Activated gamma-delta T cell treated with Interleukin-2 at 50 U/mL for 16 hours (primary cell): ENCODE data around the gene ACOT9.
A peak's percentile ranks its signal among the peaks of the same experiment; 100 is the strongest.
"Not testable (repeated sequence)": the region's sequence is repeated elsewhere in the genome, so short reads cannot be mapped to it uniquely, and the experiment has no call there.

ENCODE experiments used
- DNase-seq: peaks from one replicate; pipeline ENCODE4 v3.0.0-alpha.2; 2020

Gene ACOT9

DNA sequence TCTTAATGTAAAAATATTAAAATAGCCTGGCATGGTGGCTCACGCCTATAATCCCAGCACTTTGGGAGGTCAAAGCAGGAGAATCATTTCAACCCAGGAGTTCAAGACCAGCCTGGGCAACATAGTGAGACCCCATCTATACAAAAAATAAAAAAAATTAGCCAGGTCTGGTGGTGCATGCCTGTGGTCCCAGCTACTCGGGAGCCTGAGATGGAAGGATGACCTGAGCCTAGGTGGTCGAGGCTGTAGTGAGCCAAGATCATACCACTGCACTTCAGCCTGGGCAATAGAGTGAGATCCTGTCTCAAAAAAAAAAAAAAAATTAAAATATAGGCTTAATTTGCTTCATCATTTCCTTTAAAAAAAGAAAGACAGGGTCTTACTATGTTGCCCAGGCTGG lies 66.6 kb downstream of the ACOT9 start:
- DNase-seq = not testable (repeated sequence)

GRCh38 chrX:23673108-23673507 lies 70.0 kb downstream of the ACOT9 start:
- no peak for DNase-seq

- DNase-seq = no peak
Observed at GRCh38 chrX:23670528-23670927, 72.5 kb downstream of the ACOT9 start.

DNA sequence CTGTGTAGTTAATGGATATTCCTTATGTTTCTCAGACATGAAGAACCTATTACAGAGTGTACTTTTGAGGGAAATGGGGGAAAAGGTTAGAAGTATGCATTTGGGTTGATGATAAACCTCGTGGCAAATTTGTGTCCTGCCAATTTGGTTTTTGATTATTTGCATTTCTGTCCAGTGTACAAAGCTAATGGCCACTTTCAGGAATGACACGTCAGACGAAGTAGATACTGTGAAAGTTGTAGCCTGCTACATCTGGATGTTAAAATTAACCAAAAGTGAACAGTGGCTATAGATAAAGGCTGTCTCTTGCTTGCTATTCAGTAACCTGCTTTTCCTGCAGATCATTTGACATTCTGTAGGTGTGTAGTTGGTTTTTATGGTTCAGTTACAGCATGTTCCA lies 74.7 kb downstream of the ACOT9 start:
- no peak for DNase-seq

- peak; percentile 61 for DNase-seq
Observed at GRCh38 chrX:23667239-23668177, 75.6 kb downstream of the ACOT9 start, which contains the start of gene PRDX4. PRDX4 (plus strand) TSS chrX:23667493; CDS start chrX:23667571, 78 bp downstream.

DNA sequence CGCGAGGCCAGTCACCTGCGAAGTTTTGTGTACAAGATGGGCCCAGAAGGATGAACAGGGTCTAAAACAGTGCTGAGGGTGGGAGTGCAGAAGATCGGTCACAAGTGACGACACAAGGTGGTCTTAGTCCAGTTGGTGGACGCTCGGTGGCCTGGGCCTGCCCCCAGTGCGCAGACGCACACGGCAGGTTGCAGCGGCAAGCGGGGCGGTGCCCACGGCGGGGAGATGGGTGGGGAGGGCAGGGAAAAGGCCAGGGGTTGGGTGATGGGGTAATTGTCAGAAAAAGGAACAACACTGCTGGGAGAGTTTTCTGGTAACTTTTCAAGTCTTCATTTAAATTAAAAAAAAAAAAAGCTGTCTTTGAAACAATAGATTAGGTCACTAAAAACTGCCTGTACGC lies 76.8 kb downstream of the ACOT9 start:
- no peak for DNase-seq

DNA sequence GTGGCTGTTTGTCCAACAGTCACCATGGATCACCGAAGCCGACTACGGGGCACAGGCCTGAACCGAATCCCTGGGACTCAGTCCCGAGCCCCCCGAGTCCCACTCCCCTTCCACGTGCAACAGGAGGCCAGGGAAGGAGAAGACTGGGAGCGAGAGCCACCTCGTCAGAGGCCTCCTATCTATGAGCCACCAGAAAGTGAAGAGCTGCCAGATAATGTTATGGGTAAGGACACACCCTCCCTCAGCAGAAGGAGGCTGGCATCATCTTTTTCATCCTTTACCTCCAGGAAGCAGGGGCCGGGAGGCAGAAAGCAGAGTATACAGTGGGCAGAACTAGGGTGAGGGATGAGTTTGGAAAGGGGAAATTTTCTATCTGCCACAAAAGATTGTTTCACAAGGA lies 78.6 kb downstream of the ACOT9 start:
- no peak for DNase-seq

DNA sequence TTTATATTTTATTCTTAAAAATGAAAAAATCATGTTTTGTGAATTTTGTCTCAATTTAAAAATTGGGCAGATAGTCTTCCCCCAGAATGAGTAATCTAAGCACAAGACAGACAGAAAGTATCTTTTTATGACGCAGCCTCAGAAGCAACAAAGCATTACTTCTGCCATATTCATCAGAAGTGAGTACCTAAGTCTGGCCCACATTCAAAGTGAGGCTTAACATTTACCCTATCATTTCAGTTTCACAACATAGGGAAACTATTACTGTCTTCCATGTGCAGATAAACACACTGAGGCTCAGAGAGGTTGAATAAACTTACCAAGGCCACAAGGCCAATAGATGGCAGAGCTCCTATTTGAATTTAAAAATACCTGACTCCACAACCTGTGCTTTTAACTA lies 80.2 kb downstream of the ACOT9 start:
- no peak for DNase-seq

- no peak for DNase-seq
Observed at GRCh38 chrX:23662187-23662586, 80.9 kb downstream of the ACOT9 start.

DNA sequence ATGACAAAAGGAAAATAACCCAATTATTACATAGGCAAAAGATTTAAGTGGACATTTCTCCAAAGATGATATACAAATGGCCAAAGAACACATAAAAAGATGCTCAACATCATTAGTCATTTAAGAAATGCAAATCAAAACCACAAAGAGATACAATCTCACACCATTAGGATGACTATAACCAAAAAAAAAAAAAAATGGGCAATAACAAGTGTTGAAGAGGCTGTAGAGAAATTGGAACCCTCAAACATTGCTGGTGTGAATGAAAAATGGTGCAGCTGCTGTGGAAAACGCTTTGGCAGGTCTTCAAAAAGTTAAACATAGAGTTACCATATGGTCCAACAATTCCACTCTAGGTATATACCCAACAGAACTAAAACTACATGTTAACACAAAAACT lies 81.4 kb downstream of the ACOT9 start:
- no peak for DNase-seq

DNA sequence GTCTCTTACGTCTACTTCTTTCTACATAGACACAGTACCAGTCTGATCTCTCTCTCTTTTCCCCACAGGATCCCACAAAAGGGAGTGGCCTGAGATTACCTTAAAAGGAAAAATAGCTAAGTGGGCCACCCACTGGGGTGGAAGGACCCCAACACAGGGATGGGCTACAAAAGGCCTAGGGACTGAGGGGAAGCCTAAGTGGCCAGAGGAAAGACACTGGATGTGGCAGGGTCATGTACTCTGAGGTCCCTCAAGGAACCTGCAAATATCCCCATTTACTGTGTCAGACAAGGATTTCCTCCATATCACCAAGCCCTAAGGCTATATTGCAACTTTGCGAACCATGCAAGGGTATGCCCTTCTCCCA lies 82.3 kb downstream of the ACOT9 start:
- no peak for DNase-seq

- DNase-seq = not testable (repeated sequence)
Observed at GRCh38 chrX:23660083-23660765, 82.9 kb downstream of the ACOT9 start.

DNA sequence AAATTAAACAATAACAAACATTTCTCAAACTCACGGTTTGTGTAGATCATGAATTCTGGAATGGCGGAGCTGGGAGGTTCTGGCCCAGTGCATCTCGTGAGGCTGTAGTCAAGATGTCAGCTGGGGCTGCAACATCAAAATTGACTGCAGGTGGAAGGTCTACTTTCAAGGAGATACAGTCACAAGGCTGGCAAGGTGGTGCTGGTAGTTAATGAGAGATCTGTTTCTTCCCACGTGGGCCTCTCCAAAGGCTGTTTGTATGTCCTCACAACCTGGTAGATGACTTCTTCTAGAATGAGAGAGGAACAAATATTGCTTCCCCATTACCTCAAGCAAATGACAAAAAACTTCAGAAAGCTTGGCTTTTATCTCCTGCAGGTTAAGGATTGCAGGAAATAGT lies 83.7 kb downstream of the ACOT9 start:
- DNase-seq = no peak

DNA sequence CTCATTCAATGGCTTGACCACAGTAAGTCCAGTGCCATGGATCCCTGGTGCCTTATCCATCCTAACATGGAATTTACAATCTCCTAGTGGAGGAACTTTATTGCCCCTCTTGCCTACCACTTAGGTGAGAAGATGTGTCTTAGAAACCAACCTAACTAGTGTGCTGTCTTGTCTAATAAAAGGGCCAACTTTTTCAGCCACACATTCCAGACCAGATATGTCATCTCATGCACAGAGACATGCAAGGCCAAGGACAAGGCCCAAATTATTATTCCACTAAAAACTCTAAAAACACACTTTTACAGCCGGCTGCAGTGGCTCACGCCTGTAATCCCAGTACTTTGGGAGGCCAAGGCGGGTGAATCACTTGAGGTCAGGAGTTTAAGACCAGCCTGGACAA lies 86.4 kb downstream of the ACOT9 start:
- no peak for DNase-seq

- no peak for DNase-seq
Observed at GRCh38 chrX:23656091-23656490, 87.0 kb downstream of the ACOT9 start.
